ENCODE measurements around the gene ANKZF1.

The ANKZF1 gene

GRCh38 chr2:219228041-219228910 is 1.3 kb upstream of the ANKZF1 start:
- DNase-seq (ENCODE audit: low read depth in 3 of 3) = no peak

DNA sequence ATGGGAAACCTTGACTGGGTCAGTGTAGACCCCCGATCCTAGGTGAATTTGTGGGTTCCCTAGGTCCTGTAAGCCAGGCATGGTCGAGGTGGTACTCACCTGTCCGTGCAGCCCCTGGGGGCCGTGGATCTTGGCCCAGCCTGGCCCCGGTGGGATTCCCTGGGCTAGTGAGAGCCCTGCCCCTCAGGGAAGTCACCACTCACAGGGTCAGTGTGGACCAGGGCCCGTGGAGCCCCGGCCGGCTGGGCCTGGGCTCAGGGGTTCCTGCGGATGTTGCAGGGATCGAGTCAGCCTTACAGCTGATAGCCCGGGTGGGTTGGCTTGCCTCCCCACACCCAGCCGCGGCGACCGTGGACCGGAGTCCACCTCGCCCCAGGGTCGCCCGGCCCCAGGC is 698 bp upstream of the ANKZF1 start:
- no peak for DNase-seq (ENCODE audit: low read depth in 3 of 3)

DNA sequence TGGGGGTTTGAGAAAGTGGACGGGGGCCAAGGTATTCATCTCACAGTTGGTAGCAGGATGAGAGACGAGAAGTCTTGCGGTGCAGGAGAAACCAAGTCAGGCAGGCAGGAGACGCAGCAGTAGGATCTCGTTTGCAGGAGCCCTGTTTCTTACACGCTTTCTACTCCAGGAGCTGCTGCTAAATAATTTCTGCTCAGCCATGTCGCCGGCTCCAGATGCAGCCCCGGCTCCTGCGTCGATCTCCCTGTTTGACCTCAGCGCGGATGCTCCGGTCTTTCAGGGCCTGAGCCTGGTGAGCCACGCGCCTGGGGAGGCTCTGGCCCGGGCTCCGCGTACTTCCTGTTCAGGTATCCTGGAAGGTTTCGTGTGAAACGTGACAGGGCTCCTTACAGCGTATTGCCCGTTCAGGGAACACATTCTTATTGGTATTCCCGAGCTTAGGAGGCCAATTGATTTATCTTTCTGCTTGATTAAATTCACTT is 494 bp downstream of the ANKZF1 start:
- no peak for DNase-seq (ENCODE audit: low read depth in 3 of 3)

- no peak for DNase-seq (ENCODE audit: low read depth in 3 of 3)
Observed at GRCh38 chr2:219234331-219234730, 4.7 kb downstream of the ANKZF1 start.

- DNase-seq (ENCODE audit: low read depth in 3 of 3) = no peak
Observed at GRCh38 chr2:219243291-219243761, 13.7 kb downstream of the ANKZF1 start.

DNA sequence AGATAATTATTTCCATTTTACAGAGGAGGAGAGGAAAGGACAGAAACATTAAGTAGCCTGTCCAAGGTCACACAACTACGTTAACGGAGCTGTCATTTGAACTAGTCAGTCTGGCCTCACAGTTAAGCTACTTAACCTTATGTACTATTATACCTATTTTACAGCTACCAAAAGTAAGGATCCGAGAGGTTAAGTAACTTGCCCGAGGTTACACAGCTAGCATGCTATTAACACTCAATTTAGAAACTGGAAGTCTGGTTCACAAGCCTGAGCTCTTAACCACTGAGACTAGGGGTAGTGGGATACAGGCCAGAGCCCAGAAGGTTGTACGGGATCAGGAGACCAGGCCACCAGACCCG is 15.2 kb downstream of the ANKZF1 start:
- DNase-seq (ENCODE audit: low read depth in 3 of 3) = no peak

GRCh38 chr2:219245148-219245898 is 15.7 kb downstream of the ANKZF1 start, which contains the start of the genes GLB1L and STK16:
Gene GLB1L (minus strand): TSS chr2:219245444. CDS start chr2:219243573, 1,871 bp downstream.
Gene STK16 (plus strand): TSS chr2:219245479. CDS start chr2:219246000, 521 bp downstream.
- peak; percentile 75 to 88 (median 76) for DNase-seq (ENCODE audit: low read depth in 3 of 3)

DNA sequence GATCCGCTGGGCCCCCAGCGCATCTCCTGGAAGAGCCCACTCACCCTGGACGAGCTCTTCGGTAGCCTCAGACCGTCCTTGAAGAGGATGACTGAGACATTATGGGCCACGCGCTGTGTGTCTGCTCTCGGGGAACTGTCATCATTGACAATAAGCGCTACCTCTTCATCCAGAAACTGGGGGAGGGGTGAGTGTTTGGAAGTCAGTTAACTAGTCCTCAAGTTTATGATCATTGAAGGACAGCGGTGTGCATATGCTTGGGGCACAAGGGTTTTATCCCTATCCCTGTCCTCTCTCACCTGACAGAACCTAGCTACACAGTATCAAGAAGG is 16.3 kb downstream of the ANKZF1 start:
- no peak for DNase-seq (ENCODE audit: low read depth in 3 of 3)

DNA sequence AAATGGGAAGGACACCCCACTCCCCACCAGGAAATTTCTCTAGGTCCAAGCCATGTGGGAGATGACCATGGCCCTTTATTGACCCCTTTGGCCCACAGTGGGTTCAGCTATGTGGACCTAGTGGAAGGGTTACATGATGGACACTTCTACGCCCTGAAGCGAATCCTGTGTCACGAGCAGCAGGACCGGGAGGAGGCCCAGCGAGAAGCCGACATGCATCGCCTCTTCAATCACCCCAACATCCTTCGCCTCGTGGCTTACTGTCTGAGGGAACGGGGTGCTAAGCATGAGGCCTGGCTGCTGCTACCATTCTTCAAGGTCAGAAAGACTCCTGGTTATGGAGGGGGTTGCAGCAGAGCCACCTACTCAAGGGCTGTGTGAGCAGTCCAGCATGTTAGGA is 17.0 kb downstream of the ANKZF1 start:
- DNase-seq (ENCODE audit: low read depth in 3 of 3) = no peak

DNA sequence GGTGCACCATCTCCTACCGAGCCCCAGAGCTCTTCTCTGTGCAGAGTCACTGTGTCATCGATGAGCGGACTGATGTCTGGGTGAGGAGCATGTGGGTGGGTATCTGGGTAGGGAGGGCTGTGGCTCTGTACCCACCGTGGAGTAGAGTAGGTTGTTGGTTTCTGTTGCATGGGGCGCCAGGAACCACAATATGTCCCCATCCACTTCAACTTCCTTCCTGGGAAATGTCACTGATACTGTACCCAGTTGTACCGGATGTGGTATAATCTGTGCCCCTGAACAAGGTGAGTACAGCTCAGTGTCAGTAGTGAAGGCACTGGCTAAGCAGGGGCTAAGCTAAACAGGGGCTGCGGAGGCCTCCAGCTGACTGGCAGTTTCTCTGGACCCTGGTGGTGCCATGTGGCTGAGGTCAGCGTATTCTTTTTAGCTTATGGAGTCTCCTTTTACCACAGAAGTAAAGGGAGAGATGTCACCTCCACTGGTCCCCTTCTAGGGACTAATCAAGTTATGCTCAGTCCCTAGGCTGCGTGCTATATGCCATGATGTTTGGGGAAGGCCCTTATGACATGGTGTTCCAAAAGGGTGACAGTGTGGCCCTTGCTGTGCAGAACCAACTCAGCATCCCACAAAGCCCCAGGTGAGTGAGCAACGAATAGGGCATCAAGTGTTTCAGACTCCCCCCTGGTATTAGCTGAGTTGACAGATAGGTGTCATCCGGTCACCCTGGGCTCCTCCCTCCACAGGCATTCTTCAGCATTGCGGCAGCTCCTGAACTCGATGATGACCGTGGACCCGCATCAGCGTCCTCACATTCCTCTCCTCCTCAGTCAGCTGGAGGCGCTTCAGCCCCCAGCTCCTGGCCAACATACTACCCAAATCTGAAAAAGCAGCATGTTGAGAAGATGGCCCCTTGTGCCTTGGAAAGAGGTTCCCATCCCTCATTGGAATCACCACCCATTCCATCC is 18.4 kb downstream of the ANKZF1 start:
- no peak for DNase-seq (ENCODE audit: low read depth in 3 of 3)

DNA sequence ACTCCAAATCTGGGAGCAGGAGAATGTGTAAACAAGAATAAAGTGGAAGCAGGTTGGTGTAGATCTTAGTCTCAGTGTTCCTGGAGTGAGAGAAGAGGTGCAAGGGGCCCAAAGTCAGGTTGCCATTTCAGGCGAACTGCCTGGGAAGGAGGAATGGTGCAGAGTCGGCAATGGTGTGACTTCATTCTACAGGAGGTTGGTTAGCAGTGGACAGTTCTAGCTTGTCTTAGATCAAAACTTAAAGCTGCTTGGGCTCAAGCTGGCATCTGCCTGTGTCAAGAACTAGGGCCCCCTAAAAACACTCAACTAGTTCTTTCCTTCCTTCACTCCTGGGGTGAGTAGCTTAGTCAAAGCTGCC is 19.2 kb downstream of the ANKZF1 start:
- no peak for DNase-seq (ENCODE audit: low read depth in 3 of 3)

- no peak for DNase-seq (ENCODE audit: low read depth in 3 of 3)
Observed at GRCh38 chr2:219249203-219249980, 19.8 kb downstream of the ANKZF1 start.

DNA sequence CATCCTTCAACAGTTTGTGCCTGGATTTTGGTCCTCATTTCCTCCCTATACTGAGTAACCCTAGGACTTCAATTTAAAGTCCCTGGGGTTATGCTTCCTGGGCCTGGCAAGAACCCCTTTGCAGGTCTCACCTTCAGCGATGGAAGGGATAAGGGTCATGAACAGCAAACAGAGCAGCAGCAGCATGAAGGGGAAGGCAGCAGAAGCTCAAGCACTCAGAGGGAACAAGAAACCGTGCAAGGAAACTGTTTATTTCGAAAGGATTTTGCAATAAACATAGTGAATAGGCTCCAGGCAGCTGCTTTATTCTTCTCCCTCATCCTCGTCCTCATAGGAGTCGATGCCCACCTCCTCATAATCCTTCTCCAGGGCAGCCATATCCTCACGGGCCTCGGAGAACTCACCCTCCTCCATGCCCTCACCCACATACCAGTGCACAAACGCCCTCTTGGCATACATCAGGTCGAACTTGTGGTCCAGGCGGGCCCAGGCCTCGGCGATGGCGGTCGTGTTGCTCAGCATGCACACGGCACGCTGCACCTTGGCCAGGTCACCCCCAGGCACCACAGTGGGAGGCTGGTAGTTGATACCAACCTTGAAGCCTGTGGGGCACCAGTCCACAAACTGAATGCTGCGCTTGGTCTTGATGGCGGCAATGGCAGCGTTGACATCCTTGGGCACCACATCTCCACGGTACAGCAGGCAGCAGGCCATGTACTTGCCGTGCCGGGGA is 20.6 kb downstream of the ANKZF1 start:
- no peak for DNase-seq (ENCODE audit: low read depth in 3 of 3)

DNA sequence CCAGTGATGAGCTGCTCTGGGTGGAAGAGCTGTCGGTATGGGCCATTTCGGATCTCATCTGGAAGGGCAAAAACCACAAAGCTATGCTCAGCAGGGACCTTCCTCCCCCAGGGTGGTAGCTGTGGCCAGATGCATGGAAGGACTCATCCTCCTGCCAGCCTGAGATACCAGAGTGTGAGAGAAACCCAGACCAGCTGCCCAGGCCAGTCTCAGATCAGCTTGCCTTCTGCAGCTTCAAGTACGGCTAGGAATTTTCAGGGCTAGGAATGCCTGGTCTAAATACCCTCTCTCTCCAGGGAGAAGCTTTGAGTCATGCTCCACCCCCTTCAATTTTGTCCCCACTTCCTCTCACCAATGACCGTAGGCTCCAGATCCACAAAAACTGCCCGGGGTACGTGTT is 22.1 kb downstream of the ANKZF1 start:
- no peak for DNase-seq (ENCODE audit: low read depth in 3 of 3)

DNA sequence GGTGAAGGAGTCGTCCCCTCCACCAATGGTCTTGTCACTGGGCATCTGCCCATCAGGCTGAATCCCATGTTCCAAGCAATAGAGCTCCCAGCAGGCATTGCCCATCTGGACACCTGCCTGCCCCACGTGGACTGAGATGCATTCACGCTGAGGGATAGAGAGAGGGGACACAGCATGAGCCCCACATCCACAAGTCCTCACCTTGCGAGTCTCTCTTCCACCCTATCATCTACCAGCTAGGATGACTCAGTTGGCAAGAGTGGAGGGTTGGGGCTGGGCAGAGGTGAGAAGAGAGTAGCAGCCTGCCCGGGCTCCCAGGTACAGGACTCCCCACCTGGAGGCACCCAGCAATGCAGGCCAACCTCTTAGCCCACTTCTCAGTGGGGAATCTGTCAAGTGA is 22.5 kb downstream of the ANKZF1 start:
- peak in 1 of 3 experiments; percentile 10 for DNase-seq (ENCODE audit: low read depth in 3 of 3)

- DNase-seq (ENCODE audit: low read depth in 3 of 3) = peak in 1 of 3 experiments; percentile 32
Observed at GRCh38 chr2:219252570-219252899, 22.9 kb downstream of the ANKZF1 start.

GRCh38 chr2:219252900-219253752 is 23.5 kb downstream of the ANKZF1 start, which contains the start of gene TUBA4B:
Gene TUBA4B (plus strand): TSS chr2:219253243. CDS start chr2:219253408, 165 bp downstream.
- peak in 1 of 3 experiments; percentile 26 for DNase-seq (ENCODE audit: low read depth in 3 of 3)

GRCh38 chr2:219253753-219254589 is 24.4 kb downstream of the ANKZF1 start, which contains the start of gene TUBA4A:
Gene TUBA4A (minus strand): TSS chr2:219253918. CDS start chr2:219253858, 60 bp downstream.
- peak; percentile 81 to 88 (median 84) for DNase-seq (ENCODE audit: low read depth in 3 of 3)
